Kidney (tissue), 14 donors: Measurements from ENCODE around the gene POU2F2. TPM values are rescaled to one million over a fixed set of nuclear protein-coding genes. Genes with fewer than 3 reads are reported as not detected.

Experiments
- DNase-seq, 5 donors: peaks; one replicate each; pipeline ENCODE4 v3.0.0-alpha.2; 2013 to 2020
- FAIRE-seq: peaks from 2 replicates; lab custom pipeline; 2012; peaks lifted over from hg19 to GRCh38; lab: Jason Lieb, UNC
- H3K27ac ChIP-seq, 2 donors: one replicate each; pipeline ENCODE4 v1.7.0; 2013; ENCODE audit warnings: low read depth in 2 of 2, low read length in 2 of 2, inconsistent platforms in 1 of 2
- H3K27me3 ChIP-seq: one replicate; pipeline ENCODE4 v1.7.1; 2013; ENCODE audit warnings: low read length, inconsistent platforms; ENCODE audit not compliant: control insufficient read depth, insufficient read depth
- H3K36me3 ChIP-seq, 3 donors: one replicate each; pipeline versions ENCODE4 v1.7.0 to v1.7.1; 2013; ENCODE audit warnings: low read length in 3 of 3, control low read depth in 1 of 3, inconsistent platforms in 1 of 3; ENCODE audit not compliant: insufficient read depth in 3 of 3, control insufficient read depth in 2 of 3
- H3K4me1 ChIP-seq, 3 donors: one replicate each; pipeline versions ENCODE4 v1.7.0 to v1.7.1; 2013; ENCODE audit warnings: low read length in 3 of 3, inconsistent platforms in 1 of 3, low read depth in 1 of 3; ENCODE audit not compliant: control insufficient read depth in 2 of 3, insufficient read depth in 2 of 3
- H3K4me3 ChIP-seq, 3 donors: one replicate each; pipeline versions ENCODE4 v1.7.0 to v1.8.1; 2013; ENCODE audit warnings: low read length in 3 of 3, control low read depth in 1 of 3, inconsistent platforms in 1 of 3
- H3K9ac ChIP-seq, 3 donors: one replicate each; pipeline versions ENCODE4 v1.7.0 to v1.7.1; 2013; ENCODE audit warnings: low read length in 3 of 3, control low read depth in 1 of 3, inconsistent platforms in 1 of 3
- H3K9me3 ChIP-seq, 3 donors: one replicate each; pipeline versions ENCODE4 v1.7.0 to v1.7.1; 2013; ENCODE audit warnings: low read length in 3 of 3, control low read depth in 1 of 3, inconsistent platforms in 1 of 3; ENCODE audit not compliant: control insufficient read depth in 2 of 3, insufficient read depth in 1 of 3
- CTCF ChIP-seq: IDR thresholded peaks from 3 replicates; pipeline ENCODE4 v1.5.1; 2012; ENCODE audit warnings: mild to moderate bottlenecking, moderate library complexity, borderline replicate concordance; ENCODE audit not compliant: insufficient read depth; ENCODE audit errors: extremely low read depth
- intact Hi-C: fragments of 100-400 bp; cut with DNase I; formaldehyde crosslinking; loops from one replicate; pipeline ENCODE4 v1.11.1; 2022
- polyA plus RNA-seq: library from polyadenylated mRNA; stranded (reverse); fragments of 350-450 nt; fragmentation: Illumina TruSeq; extraction: RNeasy Lipid Tissue Mini Kit (QIAGEN cat#74804); gene quantifications from one replicate; pipeline ENCODE4 v1.2.3, GENCODE V29; 2014; ENCODE audit warnings: low read depth, low replicate concordance; ENCODE audit not compliant: insufficient read depth
- total RNA-seq: library from RNA; stranded (reverse); fragmentation: NEBNext Ultra II Directional; extraction: Animal tissue kit (Norgen Biotek cat#: 25700); gene quantifications from one replicate; pipeline ENCODE4 v1.2.1, GENCODE V29; 2021
- donor health status: control.
- donor health status: control.
- donor health status: control.
- donor health status: control.
- donor health status: control.
- donor health status: DM: yes; HTN: yes; CAD: no.
- donor health status: Normal renal cell carcinoma (clear cell type).

POU2F2 gene
- total and polyA plus RNA-seq, 2 donors from 2014 or later, result 1.3 to 9.8 TPM

- intact Hi-C loops, result no loop called here
- Histone ChIP-seq H3K9ac (peak overlapping the region; percentile 94 to 99 (median 96)), H3K4me1 (peaks cover 0 to 14% (median 5%) of the 10 kb centered on the region in 3 donors), H3K27ac (peak overlapping the region; percentile 99), H3K9me3 (no peaks in the 10 kb centered on the region), H3K36me3 (peaks cover 0 to 7% (median 4%) of the 10 kb centered on the region in 3 donors), H3K4me3 (peak overlapping the region; percentile 93 to 95 (median 94)), H3K27me3 (no peaks in the 10 kb centered on the region)
- FAIRE-seq, result no peak
- no peak for TF ChIP-seq CTCF
- peak in 4 of 5 donors; percentile 15 to 77 (median 66) for DNase-seq
These were observed 57.5 kb downstream of the POU2F2 start for GRCh38 chr19:42074513-42075363.

GRCh38 chr19:42071247-42071646, 61.0 kb downstream of the POU2F2 start:
- intact Hi-C loops, result no loop called here
- FAIRE-seq (no peak), DNase-seq (peak in 1 of 5 donors; percentile 42)

GRCh38 chr19:42069619-42070351, 62.5 kb downstream of the POU2F2 start, which contains the start of gene GRIK5:
Gene GRIK5 (minus strand): TSS chr19:42070206. CDS start chr19:42065770, 4,436 bp downstream.
- Histone ChIP-seq H3K4me3 (peak within 1 kb of the TSS in 2 of 3 donors; percentile 39 to 44), H3K36me3 (no peaks in the 10 kb centered on the region), H3K4me1 (peaks cover 0 to 4% (median 2%) of the 10 kb centered on the region in 3 donors), H3K9me3 (no peaks in the 10 kb centered on the region), H3K27me3 (no peaks in the 10 kb centered on the region), H3K9ac (peak within 1 kb of the TSS in 1 of 3 donors; percentile 58), H3K27ac (no peak within 1 kb of the TSS)
- DNase-seq, result peak; percentile 58 to 81 (median 68)
- no peak for TF ChIP-seq CTCF
- intact Hi-C loops, result no loop called here
- no peak for FAIRE-seq

More at GRCh38 chr19:42071247-42071646, 61.0 kb downstream of the POU2F2 start:
- H3K36me3 ChIP-seq, result no peaks in the 10 kb centered on the region
- H3K27me3 ChIP-seq, result no peaks in the 10 kb centered on the region
- H3K4me3 ChIP-seq, result no peak overlapping the region
- H3K4me1 ChIP-seq, result peaks cover 0 to 5% (median 3%) of the 10 kb centered on the region in 3 donors
- no peak overlapping the region for H3K27ac ChIP-seq
- H3K9ac ChIP-seq, result no peak overlapping the region
- H3K9me3 ChIP-seq, result no peaks in the 10 kb centered on the region
- TF ChIP-seq CTCF, result no peak
